ENCODE results near the gene ALKBH8. TPM values are rescaled to one million over a fixed set of nuclear protein-coding genes. Genes with fewer than 3 reads are reported as not detected.

ALKBH8 gene
- total and polyA plus RNA-seq, 2 of the 13 experiments (the other 11 are each of a cell fraction or from before 2014, with no cell fraction given): 2.4 to 9.1 TPM

DNA sequence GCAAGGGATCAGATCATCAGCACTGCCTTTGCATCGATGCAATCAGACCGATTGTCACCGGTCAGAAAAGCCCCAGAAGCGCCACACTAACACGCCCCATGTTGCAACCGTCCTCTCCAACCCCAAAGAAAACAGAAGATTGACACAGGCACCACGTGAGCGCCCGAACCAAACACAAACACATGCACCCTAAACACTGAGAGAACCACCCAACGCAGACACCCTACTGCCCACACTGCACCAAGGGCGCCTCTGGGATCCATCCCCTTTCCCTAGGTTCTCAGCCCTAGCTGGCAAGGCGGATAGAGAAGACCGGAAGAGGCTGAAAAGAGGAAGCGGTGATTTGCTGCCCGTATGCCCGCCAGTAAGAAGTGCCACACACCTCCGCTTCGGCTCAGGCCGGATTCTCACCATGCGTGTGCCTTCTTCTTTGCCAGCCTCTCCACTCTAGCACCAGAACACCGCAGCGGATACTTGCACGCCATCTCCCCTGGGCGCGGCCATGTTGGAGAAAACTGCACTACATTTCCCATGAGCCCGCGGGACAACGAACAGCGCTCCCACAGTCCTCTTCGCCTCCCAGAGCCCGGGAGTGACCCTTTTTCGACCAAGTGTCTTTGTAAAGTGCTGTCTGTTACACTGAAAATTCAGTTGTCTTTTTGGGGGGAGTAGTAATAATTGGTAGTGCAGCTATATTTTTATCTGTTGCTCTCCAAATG is at the start of gene ALKBH8 (continued):
- TF ChIP-seq, protein P1, sequence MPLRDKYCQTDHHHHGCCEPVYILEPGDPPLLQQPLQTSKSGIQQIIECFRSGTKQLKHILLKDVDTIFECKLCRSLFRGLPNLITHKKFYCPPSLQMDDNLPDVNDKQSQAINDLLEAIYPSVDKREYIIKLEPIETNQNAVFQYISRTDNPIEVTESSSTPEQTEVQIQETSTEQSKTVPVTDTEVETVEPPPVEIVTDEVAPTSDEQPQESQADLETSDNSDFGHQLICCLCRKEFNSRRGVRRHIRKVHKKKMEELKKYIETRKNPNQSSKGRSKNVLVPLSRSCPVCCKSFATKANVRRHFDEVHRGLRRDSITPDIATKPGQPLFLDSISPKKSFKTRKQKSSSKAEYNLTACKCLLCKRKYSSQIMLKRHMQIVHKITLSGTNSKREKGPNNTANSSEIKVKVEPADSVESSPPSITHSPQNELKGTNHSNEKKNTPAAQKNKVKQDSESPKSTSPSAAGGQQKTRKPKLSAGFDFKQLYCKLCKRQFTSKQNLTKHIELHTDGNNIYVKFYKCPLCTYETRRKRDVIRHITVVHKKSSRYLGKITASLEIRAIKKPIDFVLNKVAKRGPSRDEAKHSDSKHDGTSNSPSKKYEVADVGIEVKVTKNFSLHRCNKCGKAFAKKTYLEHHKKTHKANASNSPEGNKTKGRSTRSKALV (CRISPR knock-in tag; IDR thresholded peaks at IDR 0.05): no peak
- no peak for TF ChIP-seq ZNF619 (CRISPR knock-in tag; IDR thresholded peaks at IDR 0.05)
- no peak for TF ChIP-seq TBP (CRISPR knock-in tag; IDR thresholded peaks at IDR 0.05)
- TF ChIP-seq EED (CRISPR knock-in tag; IDR thresholded peaks at IDR 0.05): 0 out of 2 replicates have a peak, but pooled peaks have one; percentile 71
- 0 out of 2 replicates have a peak, but pooled peaks have one; percentile 19 for TF ChIP-seq BHLHE40 (IDR thresholded peaks at IDR 0.05; ENCODE audit: low read length)
- 0 out of 2 replicates have a peak, but pooled peaks have one; percentile 42 for TF ChIP-seq ZBTB8A (CRISPR knock-in tag; IDR thresholded peaks at IDR 0.05; ENCODE audit: borderline replicate concordance, low read depth)
- TF ChIP-seq TCF7L2 (IDR thresholded peaks at IDR 0.05; ENCODE audit: low read depth, low read length): no peak
- TF ChIP-seq SP1 (IDR thresholded peaks at IDR 0.05): no peak
- TF ChIP-seq SP1 (CRISPR knock-in tag; IDR thresholded peaks at IDR 0.05): no peak
- TF ChIP-seq SIX4 (CRISPR knock-in tag; IDR thresholded peaks at IDR 0.05): 0 out of 2 replicates have a peak, but pooled peaks have one; percentile 14
- TF ChIP-seq, protein P2, sequence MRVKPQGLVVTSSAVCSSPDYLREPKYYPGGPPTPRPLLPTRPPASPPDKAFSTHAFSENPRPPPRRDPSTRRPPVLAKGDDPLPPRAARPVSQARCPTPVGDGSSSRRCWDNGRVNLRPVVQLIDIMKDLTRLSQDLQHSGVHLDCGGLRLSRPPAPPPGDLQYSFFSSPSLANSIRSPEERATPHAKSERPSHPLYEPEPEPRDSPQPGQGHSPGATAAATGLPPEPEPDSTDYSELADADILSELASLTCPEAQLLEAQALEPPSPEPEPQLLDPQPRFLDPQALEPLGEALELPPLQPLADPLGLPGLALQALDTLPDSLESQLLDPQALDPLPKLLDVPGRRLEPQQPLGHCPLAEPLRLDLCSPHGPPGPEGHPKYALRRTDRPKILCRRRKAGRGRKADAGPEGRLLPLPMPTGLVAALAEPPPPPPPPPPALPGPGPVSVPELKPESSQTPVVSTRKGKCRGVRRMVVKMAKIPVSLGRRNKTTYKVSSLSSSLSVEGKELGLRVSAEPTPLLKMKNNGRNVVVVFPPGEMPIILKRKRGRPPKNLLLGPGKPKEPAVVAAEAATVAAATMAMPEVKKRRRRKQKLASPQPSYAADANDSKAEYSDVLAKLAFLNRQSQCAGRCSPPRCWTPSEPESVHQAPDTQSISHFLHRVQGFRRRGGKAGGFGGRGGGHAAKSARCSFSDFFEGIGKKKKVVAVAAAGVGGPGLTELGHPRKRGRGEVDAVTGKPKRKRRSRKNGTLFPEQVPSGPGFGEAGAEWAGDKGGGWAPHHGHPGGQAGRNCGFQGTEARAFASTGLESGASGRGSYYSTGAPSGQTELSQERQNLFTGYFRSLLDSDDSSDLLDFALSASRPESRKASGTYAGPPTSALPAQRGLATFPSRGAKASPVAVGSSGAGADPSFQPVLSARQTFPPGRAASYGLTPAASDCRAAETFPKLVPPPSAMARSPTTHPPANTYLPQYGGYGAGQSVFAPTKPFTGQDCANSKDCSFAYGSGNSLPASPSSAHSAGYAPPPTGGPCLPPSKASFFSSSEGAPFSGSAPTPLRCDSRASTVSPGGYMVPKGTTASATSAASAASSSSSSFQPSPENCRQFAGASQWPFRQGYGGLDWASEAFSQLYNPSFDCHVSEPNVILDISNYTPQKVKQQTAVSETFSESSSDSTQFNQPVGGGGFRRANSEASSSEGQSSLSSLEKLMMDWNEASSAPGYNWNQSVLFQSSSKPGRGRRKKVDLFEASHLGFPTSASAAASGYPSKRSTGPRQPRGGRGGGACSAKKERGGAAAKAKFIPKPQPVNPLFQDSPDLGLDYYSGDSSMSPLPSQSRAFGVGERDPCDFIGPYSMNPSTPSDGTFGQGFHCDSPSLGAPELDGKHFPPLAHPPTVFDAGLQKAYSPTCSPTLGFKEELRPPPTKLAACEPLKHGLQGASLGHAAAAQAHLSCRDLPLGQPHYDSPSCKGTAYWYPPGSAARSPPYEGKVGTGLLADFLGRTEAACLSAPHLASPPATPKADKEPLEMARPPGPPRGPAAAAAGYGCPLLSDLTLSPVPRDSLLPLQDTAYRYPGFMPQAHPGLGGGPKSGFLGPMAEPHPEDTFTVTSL (CRISPR knock-in tag; IDR thresholded peaks at IDR 0.05; ENCODE audit: borderline replicate concordance): no peak
- no peak for TF ChIP-seq RORA (CRISPR knock-in tag; IDR thresholded peaks at IDR 0.05)
- TF ChIP-seq, protein P3, sequence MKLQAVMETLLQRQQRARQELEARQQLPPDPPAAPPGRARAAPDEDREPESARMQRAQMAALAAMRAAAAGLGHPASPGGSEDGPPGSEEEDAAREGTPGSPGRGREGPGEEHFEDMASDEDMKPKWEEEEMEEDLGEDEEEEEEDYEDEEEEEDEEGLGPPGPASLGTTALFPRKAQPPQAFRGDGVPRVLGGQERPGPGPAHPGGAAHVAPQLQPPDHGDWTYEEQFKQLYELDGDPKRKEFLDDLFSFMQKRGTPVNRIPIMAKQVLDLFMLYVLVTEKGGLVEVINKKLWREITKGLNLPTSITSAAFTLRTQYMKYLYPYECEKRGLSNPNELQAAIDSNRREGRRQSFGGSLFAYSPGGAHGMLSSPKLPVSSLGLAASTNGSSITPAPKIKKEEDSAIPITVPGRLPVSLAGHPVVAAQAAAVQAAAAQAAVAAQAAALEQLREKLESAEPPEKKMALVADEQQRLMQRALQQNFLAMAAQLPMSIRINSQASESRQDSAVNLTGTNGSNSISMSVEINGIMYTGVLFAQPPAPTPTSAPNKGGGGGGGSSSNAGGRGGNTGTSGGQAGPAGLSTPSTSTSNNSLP (IDR thresholded peaks at IDR 0.05; ENCODE audit: low read depth, low read length): no peak
- TF ChIP-seq, protein P4, sequence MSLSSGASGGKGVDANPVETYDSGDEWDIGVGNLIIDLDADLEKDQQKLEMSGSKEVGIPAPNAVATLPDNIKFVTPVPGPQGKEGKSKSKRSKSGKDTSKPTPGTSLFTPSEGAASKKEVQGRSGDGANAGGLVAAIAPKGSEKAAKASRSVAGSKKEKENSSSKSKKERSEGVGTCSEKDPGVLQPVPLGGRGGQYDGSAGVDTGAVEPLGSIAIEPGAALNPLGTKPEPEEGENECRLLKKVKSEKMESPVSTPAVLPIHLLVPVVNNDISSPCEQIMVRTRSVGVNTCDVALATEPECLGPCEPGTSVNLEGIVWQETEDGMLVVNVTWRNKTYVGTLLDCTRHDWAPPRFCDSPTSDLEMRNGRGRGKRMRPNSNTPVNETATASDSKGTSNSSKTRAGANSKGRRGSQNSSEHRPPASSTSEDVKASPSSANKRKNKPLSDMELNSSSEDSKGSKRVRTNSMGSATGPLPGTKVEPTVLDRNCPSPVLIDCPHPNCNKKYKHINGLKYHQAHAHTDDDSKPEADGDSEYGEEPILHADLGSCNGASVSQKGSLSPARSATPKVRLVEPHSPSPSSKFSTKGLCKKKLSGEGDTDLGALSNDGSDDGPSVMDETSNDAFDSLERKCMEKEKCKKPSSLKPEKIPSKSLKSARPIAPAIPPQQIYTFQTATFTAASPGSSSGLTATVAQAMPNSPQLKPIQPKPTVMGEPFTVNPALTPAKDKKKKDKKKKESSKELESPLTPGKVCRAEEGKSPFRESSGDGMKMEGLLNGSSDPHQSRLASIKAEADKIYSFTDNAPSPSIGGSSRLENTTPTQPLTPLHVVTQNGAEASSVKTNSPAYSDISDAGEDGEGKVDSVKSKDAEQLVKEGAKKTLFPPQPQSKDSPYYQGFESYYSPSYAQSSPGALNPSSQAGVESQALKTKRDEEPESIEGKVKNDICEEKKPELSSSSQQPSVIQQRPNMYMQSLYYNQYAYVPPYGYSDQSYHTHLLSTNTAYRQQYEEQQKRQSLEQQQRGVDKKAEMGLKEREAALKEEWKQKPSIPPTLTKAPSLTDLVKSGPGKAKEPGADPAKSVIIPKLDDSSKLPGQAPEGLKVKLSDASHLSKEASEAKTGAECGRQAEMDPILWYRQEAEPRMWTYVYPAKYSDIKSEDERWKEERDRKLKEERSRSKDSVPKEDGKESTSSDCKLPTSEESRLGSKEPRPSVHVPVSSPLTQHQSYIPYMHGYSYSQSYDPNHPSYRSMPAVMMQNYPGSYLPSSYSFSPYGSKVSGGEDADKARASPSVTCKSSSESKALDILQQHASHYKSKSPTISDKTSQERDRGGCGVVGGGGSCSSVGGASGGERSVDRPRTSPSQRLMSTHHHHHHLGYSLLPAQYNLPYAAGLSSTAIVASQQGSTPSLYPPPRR (CRISPR knock-in tag; IDR thresholded peaks at IDR 0.05; ENCODE audit: borderline replicate concordance): no peak
